HL-60 (cell line): Measurements from ENCODE around the gene SLC10A7.

Source experiments
- DNase-seq, 2 experiments: peaks; one replicate each; pipeline ENCODE4 v3.0.0-alpha.2; 2010 to 2020; ENCODE audit warnings: low read depth in 1 of 2, low spot score in 1 of 2
- H3K27ac ChIP-seq: fragments of 250-450 bp; sonication (Bioruptor Pico); replicated peaks from 2 replicates; pipeline ENCODE4 v1.5.1; 2020; ENCODE audit warnings: mild to moderate bottlenecking, moderate library complexity
- H3K27me3 ChIP-seq: fragments of 250-450 bp; sonication (Bioruptor Pico); 2 replicates; pipeline ENCODE4 v1.5.1; 2021; ENCODE audit warnings: mild to moderate bottlenecking, moderate library complexity; ENCODE audit not compliant: insufficient read depth, poor library complexity, severe bottlenecking
- H3K4me3 ChIP-seq: replicated peaks from 2 replicates; pipeline ENCODE4 v1.5.1; 2011; ENCODE audit warnings: mild to moderate bottlenecking, control low read depth, low read length; ENCODE audit not compliant: insufficient read depth
- GABPA ChIP-seq: IDR thresholded peaks from 2 replicates; pipeline ENCODE4 v1.6.1; 2012; ENCODE audit warnings: low read depth
- POLR2AphosphoS5 ChIP-seq: IDR thresholded peaks from 2 replicates; pipeline ENCODE4 v1.6.1; 2012; ENCODE audit warnings: low read depth
- SPI1 ChIP-seq: IDR thresholded peaks from 2 replicates; pipeline ENCODE4 v1.6.1; 2012; ENCODE audit warnings: low read depth, mild to moderate bottlenecking, borderline replicate concordance
- TF ChIP-seq, protein P1 (sequence below): IDR thresholded peaks from 2 replicates; pipeline ENCODE4 v1.6.1; 2012; ENCODE audit warnings: low read depth; ENCODE audit not compliant: insufficient replicate concordance
- TF ChIP-seq, protein P2 (sequence below): IDR thresholded peaks from one replicate; pipeline ENCODE4 v1.5.1; 2011; ENCODE audit warnings: low read length, control low read depth, inconsistent platforms; ENCODE audit not compliant: insufficient read depth

Gene SLC10A7

DNA sequence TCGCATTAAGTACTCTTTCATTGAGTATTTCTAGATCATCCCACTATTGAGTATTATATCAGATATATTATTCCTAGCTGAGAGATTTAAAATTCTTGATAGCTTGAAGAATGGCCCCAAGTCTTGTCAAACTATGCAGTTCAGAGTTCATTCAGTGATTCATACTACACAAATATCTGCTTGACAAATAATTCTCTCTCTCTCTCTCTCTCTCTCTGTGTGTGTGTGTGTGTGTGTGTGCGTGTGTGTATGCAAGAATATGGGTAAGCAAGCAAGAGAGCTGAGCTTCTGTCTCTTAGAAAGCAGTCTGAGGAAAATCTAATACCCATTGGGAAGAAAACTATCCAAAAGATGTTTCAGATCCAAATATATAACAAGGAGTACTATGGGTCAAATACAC lies 142.0 kb downstream of the SLC10A7 start:
- no peaks in the 10 kb centered on the region for H3K27me3 ChIP-seq
- no peak for DNase-seq
- TF ChIP-seq SPI1 (no peak), POLR2AphosphoS5 (no peak), GABPA (no peak)
- TF ChIP-seq, protein P1, sequence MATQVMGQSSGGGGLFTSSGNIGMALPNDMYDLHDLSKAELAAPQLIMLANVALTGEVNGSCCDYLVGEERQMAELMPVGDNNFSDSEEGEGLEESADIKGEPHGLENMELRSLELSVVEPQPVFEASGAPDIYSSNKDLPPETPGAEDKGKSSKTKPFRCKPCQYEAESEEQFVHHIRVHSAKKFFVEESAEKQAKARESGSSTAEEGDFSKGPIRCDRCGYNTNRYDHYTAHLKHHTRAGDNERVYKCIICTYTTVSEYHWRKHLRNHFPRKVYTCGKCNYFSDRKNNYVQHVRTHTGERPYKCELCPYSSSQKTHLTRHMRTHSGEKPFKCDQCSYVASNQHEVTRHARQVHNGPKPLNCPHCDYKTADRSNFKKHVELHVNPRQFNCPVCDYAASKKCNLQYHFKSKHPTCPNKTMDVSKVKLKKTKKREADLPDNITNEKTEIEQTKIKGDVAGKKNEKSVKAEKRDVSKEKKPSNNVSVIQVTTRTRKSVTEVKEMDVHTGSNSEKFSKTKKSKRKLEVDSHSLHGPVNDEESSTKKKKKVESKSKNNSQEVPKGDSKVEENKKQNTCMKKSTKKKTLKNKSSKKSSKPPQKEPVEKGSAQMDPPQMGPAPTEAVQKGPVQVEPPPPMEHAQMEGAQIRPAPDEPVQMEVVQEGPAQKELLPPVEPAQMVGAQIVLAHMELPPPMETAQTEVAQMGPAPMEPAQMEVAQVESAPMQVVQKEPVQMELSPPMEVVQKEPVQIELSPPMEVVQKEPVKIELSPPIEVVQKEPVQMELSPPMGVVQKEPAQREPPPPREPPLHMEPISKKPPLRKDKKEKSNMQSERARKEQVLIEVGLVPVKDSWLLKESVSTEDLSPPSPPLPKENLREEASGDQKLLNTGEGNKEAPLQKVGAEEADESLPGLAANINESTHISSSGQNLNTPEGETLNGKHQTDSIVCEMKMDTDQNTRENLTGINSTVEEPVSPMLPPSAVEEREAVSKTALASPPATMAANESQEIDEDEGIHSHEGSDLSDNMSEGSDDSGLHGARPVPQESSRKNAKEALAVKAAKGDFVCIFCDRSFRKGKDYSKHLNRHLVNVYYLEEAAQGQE: no peak
- TF ChIP-seq, protein P2, sequence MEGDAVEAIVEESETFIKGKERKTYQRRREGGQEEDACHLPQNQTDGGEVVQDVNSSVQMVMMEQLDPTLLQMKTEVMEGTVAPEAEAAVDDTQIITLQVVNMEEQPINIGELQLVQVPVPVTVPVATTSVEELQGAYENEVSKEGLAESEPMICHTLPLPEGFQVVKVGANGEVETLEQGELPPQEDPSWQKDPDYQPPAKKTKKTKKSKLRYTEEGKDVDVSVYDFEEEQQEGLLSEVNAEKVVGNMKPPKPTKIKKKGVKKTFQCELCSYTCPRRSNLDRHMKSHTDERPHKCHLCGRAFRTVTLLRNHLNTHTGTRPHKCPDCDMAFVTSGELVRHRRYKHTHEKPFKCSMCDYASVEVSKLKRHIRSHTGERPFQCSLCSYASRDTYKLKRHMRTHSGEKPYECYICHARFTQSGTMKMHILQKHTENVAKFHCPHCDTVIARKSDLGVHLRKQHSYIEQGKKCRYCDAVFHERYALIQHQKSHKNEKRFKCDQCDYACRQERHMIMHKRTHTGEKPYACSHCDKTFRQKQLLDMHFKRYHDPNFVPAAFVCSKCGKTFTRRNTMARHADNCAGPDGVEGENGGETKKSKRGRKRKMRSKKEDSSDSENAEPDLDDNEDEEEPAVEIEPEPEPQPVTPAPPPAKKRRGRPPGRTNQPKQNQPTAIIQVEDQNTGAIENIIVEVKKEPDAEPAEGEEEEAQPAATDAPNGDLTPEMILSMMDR: no peak

DNA sequence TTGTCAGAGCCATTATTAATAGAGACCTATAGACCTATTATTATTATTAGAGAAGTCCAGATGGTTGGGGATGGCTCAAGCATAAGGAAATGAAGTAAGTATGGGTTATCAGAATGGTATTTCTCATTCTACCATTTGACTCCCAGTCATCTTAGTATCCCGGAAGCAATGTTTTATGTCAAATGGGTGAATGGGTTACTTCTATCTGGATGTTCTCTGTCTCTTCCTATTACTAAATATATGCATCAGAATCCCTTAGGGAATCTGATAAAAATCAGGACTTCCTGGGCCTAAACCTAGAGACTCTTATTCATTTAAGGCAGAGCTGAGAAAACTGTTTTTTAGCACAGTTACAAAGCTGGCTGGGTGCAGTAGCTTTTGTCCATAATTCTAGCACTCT lies 149.9 kb downstream of the SLC10A7 start:
- Histone ChIP-seq H3K27me3 (no peaks in the 10 kb centered on the region), H3K4me3 (no peak overlapping the region), H3K27ac (no peak overlapping the region)
- no peak for DNase-seq
- TF ChIP-seq GABPA (no peak), POLR2AphosphoS5 (no peak), SPI1 (no peak)
- TF ChIP-seq, protein P1: no peak
- TF ChIP-seq, protein P2: no peak

More for the DNA sequence above, 142.0 kb downstream of the SLC10A7 start:
- no peak overlapping the region for H3K4me3 ChIP-seq
- no peak overlapping the region for H3K27ac ChIP-seq

DNA sequence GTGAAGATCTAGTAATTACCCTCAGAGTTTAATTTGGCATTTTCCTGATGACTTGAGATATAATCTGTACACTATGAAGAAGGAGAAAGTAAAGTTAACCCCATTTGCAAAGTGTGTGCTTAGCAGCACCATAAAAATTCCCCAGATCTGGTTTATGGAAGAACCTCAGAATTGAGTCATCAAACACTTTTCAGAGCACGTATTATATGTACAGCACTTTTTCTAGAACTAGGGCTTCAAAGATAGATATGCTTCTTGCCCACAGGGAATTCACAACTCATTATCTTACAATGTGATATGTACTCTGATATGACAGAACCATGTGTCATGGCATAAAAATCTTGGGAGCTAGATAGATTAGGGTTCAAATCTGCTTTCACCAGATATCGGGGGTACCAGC lies 150.9 kb downstream of the SLC10A7 start:
- Histone ChIP-seq H3K27me3 (no peaks in the 10 kb centered on the region), H3K27ac (no peak overlapping the region), H3K4me3 (no peak overlapping the region)
- DNase-seq: no peak
- TF ChIP-seq, protein P1: no peak
- TF ChIP-seq SPI1: no peak
- TF ChIP-seq, protein P2: no peak
- TF ChIP-seq GABPA: no peak
- TF ChIP-seq POLR2AphosphoS5: no peak
